K562 (cell line): ENCODE data around the gene SCARF2. TPM values are rescaled to one million over a fixed set of nuclear protein-coding genes. Genes with fewer than 3 reads are reported as not detected.

Experiments used
- BRD4 ChIP-seq: fragments of 200-600 bp; sonication (generic); IDR thresholded peaks from 2 replicates; pipeline ENCODE4 v1.6.1; 2017; ENCODE audit warnings: inconsistent platforms
- CCAR2 ChIP-seq: fragments of 200-400 bp; formaldehyde crosslinking; IDR thresholded peaks from 2 replicates; pipeline ENCODE4 v1.6.1; 2017; ENCODE audit warnings: mild to moderate bottlenecking, low read depth, low read length
- CHD4 ChIP-seq: fragments of 200-600 bp; sonication (generic); IDR thresholded peaks from 3 replicates; pipeline ENCODE4 v1.6.1; 2012; ENCODE audit warnings: low read depth, mild to moderate bottlenecking, mixed read lengths, low read length, inconsistent platforms; ENCODE audit not compliant: insufficient read depth, insufficient replicate concordance, poor library complexity, severe bottlenecking
- E2F3 ChIP-seq: fragments of 250-450 bp; sonication (Bioruptor Pico); IDR thresholded peaks from 2 replicates; pipeline ENCODE4 v1.4.0; 2020; ENCODE audit warnings: mild to moderate bottlenecking
- EGR1 ChIP-seq: fragments of 450-650 bp; conservative IDR thresholded peaks from 2 replicates; pipeline ENCODE4 v1.6.1; 2017; ENCODE audit warnings: mild to moderate bottlenecking
- EWSR1 ChIP-seq: fragments of 450-650 bp; IDR thresholded peaks from 2 replicates; pipeline ENCODE4 v1.6.1; 2018; ENCODE audit warnings: borderline replicate concordance, mild to moderate bottlenecking, low read depth, moderate library complexity; ENCODE audit not compliant: partially characterized antibody
- GTF2B ChIP-seq: IDR thresholded peaks from 2 replicates; pipeline ENCODE4 v1.6.1; 2011; ENCODE audit not compliant: insufficient read length; ENCODE audit errors: extremely low read depth
- GTF2F1 ChIP-seq: IDR thresholded peaks from 2 replicates; pipeline ENCODE4 v1.6.1; 2011; ENCODE audit warnings: low read depth, low read length, improper control_type of control experiment
- GTF3C2 ChIP-seq: IDR thresholded peaks from 3 replicates; pipeline ENCODE4 v1.6.1; 2011; ENCODE audit warnings: borderline replicate concordance, mild to moderate bottlenecking, moderate library complexity; ENCODE audit not compliant: insufficient read length; ENCODE audit errors: extremely low read depth
- HCFC1 ChIP-seq: IDR thresholded peaks from 2 replicates; pipeline ENCODE4 v1.6.1; 2012; ENCODE audit warnings: low read depth, low read length, improper control_type of control experiment
- JUN ChIP-seq, 2 experiments: sonication (generic) in 1 of 2; formaldehyde crosslinking in 1 of 2; IDR thresholded peaks; 2 replicates each; pipeline versions ENCODE4 v1.6.1 to v1.8.0; 2012 to 2022; ENCODE audit warnings: borderline replicate concordance in 2 of 2, mild to moderate bottlenecking in 2 of 2, improper control_type of control experiment in 1 of 2, low read depth in 1 of 2, low read length in 1 of 2, missing genetic modification reagents in 1 of 2
- KDM4B ChIP-seq, 2 experiments: fragments of 450-650 bp in 1 of 2; sonication (generic) in 1 of 2; IDR thresholded peaks; 2 replicates each; pipeline ENCODE4 v1.6.1; 2016 to 2017; ENCODE audit warnings: borderline replicate concordance in 2 of 2, antibody characterized with exemption in 1 of 2, low read depth in 1 of 2, mild to moderate bottlenecking in 1 of 2
- MYNN ChIP-seq, 2 experiments: sonication (generic); formaldehyde crosslinking in 1 of 2; IDR thresholded peaks; 2 replicates each; pipeline versions ENCODE4 v1.5.0 to v1.6.1; 2016 to 2020; ENCODE audit warnings: antibody characterized with exemption in 1 of 2, missing genetic modification reagents in 1 of 2
- NCOR1 ChIP-seq: fragments of 450-650 bp; IDR thresholded peaks from 2 replicates; pipeline ENCODE4 v1.6.1; 2016; ENCODE audit warnings: mild to moderate bottlenecking, moderate library complexity
- PKNOX1 ChIP-seq: fragments of 450-650 bp; IDR thresholded peaks from 2 replicates; pipeline ENCODE4 v1.6.1; 2016
- SAFB2 ChIP-seq: fragments of 200-400 bp; formaldehyde crosslinking; IDR thresholded peaks from 2 replicates; pipeline ENCODE4 v1.6.1; 2018; ENCODE audit warnings: borderline replicate concordance, low read length, low read depth, moderate library complexity; ENCODE audit not compliant: severe bottlenecking
- SLC30A9 ChIP-seq: fragments of 250-450 bp; sonication (Bioruptor Pico); IDR thresholded peaks from 2 replicates; pipeline ENCODE4 v1.8.0; 2022; ENCODE audit warnings: mild to moderate bottlenecking, moderate library complexity
- STAT5B ChIP-seq: fragments of 250-450 bp; sonication (Bioruptor Pico); IDR thresholded peaks from 2 replicates; pipeline ENCODE4 v1.8.0; 2021; ENCODE audit warnings: mild to moderate bottlenecking, inconsistent platforms
- TAF7 ChIP-seq: fragments of 450-650 bp; IDR thresholded peaks from 2 replicates; pipeline ENCODE4 v1.6.1; 2016; ENCODE audit warnings: missing genetic modification characterization, missing compliant biosample characterization
- THRAP3 ChIP-seq: fragments of 450-650 bp; IDR thresholded peaks from 2 replicates; pipeline ENCODE4 v1.6.1; 2016; ENCODE audit warnings: mild to moderate bottlenecking, inconsistent platforms, borderline replicate concordance
- ZKSCAN1 ChIP-seq: fragments of 150-350 bp; IDR thresholded peaks from 2 replicates; pipeline ENCODE4 v1.6.1; 2016; ENCODE audit warnings: low read depth, low read length
- ZNF431 ChIP-seq: sonication (generic); formaldehyde crosslinking; IDR thresholded peaks from 2 replicates; pipeline ENCODE4 v1.8.0; 2022; ENCODE audit warnings: mild to moderate bottlenecking, missing genetic modification reagents
- polyA plus RNA-seq, 8 experiments: library from polyadenylated mRNA; depleted of rRNA in 4 of 8; stranded (reverse) in 5 of 8; unstranded in 3 of 8; fragments of >200 nt; fragmentation: Nextera tagmentation in 2 of 8; fragmentation: Illumina TruSeq in 1 of 8; extraction: Ambion mirVana in 2 of 8; extraction: Trizol in 1 of 8; gene quantifications; 2 replicates each; pipeline versions ENCODE4 v1.2.1 to v1.2.3, GENCODE V29; 2011 to 2014; ENCODE audit warnings: inconsistent platforms in 1 of 8, missing spikeins in 1 of 8
- total RNA-seq, 7 experiments: library from RNA; depleted of rRNA in 6 of 7; stranded (reverse); fragments of >200 nt in 6 of 7; fragmentation: Illumina TruSeq in 2 of 7; extraction: Trizol in 2 of 7; gene quantifications; 2 replicates each; pipeline versions ENCODE4 v1.2.1 to v1.2.3, GENCODE V29; 2011 to 2021; ENCODE audit warnings: low replicate concordance in 1 of 7

The SCARF2 gene
- total and polyA plus RNA-seq, 9 of the 15 experiments (the other 6 are each of a cell fraction or from before 2014, with no cell fraction given), result 0.06 to 0.32 (median 0.21) TPM; not detected in 5

- no peak for TF ChIP-seq NCOR1
- TF ChIP-seq HCFC1, result no peak
- no peak for TF ChIP-seq THRAP3
- TF ChIP-seq EWSR1, result no peak
- no peak for TF ChIP-seq SAFB2
- TF ChIP-seq CHD4, result no peak
- TF ChIP-seq GTF3C2, result no peak
- no peak for TF ChIP-seq KDM4B (IDR thresholded peaks at IDR 0.05; ENCODE audit: borderline replicate concordance in 2 of 2, low read depth in 1 of 2)
- TF ChIP-seq CCAR2, result no peak
- TF ChIP-seq ZKSCAN1, result no peak; the same call in 1 of the 2 replicates
- peak; percentile 56 for TF ChIP-seq E2F3
- no peak for TF ChIP-seq MYNN (IDR thresholded peaks at IDR 0.05)
- TF ChIP-seq MYNN (CRISPR knock-in tag; IDR thresholded peaks at IDR 0.05), result no peak; the same call in 1 of the 2 replicates
- peak; percentile 30; the same call in 1 of the 2 replicates for TF ChIP-seq GTF2F1
- TF ChIP-seq TAF7 (tag), result 0 out of 2 replicates have a peak, but pooled peaks have one; percentile 42
- TF ChIP-seq PKNOX1, result no peak
- no peak for TF ChIP-seq STAT5B (CRISPR knock-in tag)
- TF ChIP-seq EGR1, result peak; percentile 97
- TF ChIP-seq ZNF431 (CRISPR knock-in tag), result no peak; the same call in 1 of the 2 replicates
- no peak for TF ChIP-seq GTF2B
- TF ChIP-seq SLC30A9, result no peak
- TF ChIP-seq JUN (IDR thresholded peaks at IDR 0.05; ENCODE audit: borderline replicate concordance, low read depth, low read length), result 0 out of 2 replicates have a peak, but pooled peaks have one; percentile 15
- peak; percentile 86; the same call in 1 of the 2 replicates for TF ChIP-seq JUN (CRISPR knock-in tag; IDR thresholded peaks at IDR 0.05; ENCODE audit: borderline replicate concordance)
- no peak for TF ChIP-seq BRD4
These were observed 8.9 kb downstream of the SCARF2 start (continued) for GRCh38 chr22:20428496-20429253.
